HuH-7.5 (cell line): ENCODE measurements around the gene HSPE1.
A peak's percentile ranks its signal among the peaks of the same experiment; 100 is the strongest.
"Not testable (repeated sequence)": the region's sequence is repeated elsewhere in the genome, so short reads cannot be mapped to it uniquely, and the experiment has no call there.

ENCODE experiments used
- DNase-seq: peaks from one replicate; pipeline ENCODE4 v3.0.0; 2011; ENCODE audit warnings: low spot score

Gene HSPE1

DNA sequence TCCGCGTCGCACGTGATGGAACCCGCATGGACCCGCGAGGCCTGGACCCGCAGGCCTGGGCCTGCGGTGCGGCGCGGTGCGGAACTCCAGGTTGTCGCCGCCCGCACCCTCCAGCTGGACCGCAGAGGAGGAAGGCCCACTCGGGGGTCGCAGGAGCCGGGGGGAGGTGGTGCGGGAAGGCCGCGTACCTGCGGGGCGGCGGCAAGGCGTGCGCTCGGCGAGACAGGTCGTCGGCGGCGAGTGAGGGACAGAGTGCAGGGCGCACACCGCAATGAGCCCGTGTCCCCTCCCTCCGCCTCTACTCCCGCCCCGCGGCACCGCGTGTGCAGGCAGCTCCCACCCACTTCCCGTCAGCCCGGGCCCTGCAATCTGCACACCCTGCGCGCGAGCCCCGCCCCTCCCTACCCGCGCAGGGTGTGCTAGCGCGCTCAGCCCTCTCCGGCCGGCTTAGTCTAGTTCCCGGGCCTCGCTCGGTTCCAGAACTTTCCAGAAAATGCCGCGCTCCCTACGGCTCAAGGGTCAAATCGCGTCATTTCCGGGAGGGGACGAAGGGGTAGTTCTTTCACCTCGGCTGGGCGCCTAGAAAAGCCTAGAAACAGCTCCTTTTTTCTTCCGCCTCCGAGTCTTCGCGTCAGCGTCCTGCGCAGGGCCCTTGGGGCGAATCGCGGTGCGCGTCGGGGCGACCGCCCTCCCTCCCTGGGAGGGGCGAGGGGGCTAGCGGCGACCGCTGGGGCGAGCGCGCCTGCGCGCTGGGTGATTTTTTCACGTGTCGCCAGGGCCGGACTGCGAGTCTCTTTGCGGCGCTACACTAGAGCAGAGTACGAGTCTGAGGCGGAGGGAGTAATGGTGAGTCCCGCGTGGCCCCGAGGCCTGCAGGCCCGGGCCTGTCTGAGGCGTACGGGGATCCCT is at the start of gene HSPE1, which contains the start of gene HSPD1:
Gene HSPE1 (plus strand): TSS at position 786 of the 909 bp plus-strand sequence. CDS start 58 bp downstream, at position 844.
Gene HSPD1 (minus strand): TSS at position 247 of the 909 bp plus-strand sequence. CDS start 992 bp downstream, outside the sequence.
- DNase-seq: peak; percentile 81

DNA sequence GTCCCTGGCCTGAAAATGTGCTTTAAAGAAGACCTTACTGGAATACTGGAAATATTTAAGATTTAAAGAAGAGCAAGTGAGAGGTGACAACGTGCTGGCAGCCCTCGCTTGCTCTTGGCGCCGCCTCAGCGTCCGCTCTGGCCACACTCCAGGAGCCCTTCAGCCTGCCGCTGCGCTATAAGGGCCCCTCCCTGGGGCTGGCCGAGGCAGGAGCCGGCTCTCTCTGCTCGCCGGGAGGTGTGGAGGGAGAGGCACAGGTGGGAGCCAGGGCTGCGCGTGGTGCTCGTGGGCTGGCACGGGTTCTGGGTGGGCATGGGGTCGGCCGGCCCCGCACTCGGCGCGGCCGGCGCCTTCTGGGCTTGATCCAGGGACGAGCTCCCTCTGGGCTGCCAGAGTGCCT is 49.7 kb upstream of the HSPE1 start:
- DNase-seq: no peak

DNA sequence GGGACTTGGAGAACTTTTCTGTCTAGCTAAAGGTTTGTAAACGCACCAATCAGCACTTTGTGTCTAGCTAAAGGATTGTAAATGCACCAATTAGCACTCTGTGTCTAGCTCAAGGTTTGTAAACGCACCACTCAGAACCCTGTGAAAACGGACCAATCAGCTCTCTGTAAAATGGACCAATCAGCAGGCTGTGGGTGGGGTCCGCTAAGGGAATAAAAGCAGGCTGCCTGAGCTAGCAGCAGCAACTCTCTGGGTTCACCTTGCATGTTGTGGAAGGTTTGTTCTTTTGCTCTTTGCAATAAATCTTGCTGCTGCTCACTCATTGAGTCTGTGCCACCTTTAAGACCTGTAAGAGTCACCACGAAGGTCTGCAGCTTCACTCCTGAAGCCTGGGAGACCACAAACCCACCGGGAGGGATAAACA is 49.2 kb upstream of the HSPE1 start:
- DNase-seq: not testable (repeated sequence)

DNA sequence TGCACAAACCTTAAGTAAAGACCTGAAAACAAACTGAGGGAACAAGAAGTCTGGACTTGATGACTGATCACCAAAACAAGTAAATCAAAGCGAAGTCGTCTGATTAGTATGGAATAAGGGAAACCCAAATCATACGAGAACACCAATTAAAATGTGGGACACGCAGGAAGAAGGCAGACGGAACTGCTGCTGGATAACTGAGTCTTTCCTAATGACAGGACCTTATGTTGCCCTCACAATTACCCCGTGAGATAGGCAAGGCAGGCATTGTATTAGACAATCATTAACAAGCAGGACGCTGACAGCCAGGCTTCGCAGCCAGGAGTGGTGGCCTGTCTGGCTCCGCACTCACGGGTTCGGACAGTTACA is 47.4 kb upstream of the HSPE1 start:
- no peak for DNase-seq

DNA sequence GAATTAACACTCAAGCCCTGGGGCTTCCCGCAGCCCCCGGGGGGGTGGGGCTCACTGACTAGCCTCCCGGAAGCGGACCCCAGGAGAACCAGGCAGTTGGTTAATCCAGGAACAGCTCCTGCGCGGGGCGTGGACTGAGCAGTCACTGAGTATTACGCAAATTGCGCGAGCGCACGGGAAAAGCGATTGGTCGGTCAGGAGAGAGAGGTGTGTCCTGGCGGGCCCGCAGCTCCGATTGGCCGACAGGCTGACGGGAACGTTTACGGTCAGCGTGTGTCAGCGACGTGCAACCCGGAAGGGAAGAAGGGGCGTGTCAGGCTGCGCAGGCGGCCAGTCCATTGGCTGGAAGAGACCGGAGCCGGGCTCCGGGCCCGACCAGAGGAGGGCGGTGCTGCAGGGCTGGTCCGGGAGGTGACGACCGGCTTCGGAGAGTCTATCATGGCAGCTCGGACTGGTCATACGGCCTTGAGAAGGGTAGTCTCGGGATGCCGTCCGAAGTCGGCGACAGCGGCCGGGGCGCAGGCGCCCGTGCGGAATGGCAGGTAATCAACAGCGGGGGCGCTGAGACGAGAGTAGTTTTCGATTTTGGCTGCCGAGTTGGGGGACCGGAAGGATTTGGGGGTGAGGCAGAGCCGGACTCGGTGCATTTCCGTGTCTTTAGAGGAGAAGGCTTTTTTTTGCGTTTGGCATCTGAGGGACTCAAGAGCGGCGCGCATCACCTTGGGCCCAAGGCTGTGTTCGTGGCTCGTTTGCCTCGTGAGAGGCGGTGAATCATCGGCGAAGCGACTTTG is 46.9 kb upstream of the HSPE1 start, which contains the start of gene COQ10B:
Gene COQ10B (plus strand): TSS at position 430 of the 791 bp plus-strand sequence. CDS start 9 bp downstream, at position 439.
- peak; percentile 85 for DNase-seq

DNA sequence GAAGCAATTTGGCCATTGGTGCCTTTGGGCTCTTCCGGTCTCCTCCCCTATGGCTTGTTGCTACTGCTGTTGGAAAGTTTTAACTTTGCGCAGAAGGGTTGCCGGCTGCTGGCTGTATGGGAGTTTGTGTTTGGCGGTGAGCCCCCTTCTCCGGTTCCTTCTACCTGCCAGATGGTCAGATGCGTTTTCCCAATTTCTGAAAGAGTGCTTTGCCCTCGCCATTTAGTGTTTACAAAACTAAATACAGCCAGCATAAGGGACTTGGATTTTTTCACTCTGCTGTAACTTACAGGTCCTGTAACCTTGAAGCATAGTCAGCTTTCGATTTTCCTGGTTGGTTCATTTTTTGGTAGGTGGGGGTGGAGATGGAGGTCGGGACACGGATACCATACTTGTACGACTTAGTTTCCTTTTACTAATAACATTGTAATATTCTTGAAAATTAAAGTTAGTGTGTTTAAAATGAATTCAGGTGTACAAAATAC is 46.2 kb upstream of the HSPE1 start:
- DNase-seq: peak; percentile 40

DNA sequence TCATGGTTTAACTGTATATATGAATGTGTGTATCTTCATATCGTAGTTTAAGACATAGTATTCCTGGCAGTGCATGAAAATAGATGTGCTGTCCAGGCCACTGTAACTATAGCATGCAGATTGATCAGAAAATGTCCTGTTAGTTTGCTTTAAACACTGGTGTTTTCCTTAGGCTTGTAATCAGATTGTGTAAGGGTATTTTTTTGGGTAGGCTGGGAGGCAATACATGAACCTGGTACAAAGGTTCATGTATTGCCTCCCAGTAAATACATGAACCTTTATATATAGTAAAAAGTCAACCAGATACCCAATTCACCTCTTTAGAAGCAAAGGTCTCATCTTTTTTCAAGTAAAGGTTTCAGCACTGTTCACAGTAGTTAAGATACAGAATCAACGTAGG is 45.3 kb upstream of the HSPE1 start:
- DNase-seq: no peak

DNA sequence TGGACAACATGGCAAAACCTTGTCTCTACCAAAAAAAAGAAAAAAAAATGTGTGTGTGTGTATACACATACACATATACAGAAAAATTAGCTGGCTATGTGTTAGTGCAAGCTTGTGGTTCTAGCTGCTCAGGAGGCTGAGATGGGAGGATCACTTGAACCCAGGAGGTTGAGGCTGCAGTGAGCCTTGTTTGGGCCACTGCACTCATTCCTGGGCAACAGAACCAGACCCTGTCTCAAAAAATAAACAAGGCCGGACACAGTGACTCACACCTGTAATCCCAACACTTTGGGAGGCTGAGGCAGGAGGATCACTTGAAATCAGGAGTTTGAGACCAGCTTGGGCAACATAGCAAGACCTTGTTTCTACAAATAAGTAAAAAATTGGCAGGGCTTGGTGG is 44.8 kb upstream of the HSPE1 start:
- no peak for DNase-seq

DNA sequence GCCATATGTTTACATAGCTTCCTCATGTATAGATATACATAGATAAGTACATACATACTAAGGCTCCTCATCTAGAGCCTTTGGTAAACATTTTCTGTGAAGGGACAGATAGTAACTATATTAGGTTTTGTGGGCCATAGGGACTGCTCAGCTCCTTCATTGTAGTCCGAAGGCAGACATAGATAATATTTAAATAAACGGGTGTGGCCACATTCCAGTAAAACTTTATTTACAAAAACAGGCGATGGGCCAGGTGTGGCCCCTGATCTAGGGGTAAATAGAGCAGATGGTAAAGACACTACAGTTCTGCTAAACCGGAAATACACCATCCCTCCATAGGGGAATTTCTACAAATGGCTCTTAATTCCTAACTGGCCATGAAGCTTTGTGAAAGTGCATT is 39.5 kb upstream of the HSPE1 start:
- no peak for DNase-seq

DNA sequence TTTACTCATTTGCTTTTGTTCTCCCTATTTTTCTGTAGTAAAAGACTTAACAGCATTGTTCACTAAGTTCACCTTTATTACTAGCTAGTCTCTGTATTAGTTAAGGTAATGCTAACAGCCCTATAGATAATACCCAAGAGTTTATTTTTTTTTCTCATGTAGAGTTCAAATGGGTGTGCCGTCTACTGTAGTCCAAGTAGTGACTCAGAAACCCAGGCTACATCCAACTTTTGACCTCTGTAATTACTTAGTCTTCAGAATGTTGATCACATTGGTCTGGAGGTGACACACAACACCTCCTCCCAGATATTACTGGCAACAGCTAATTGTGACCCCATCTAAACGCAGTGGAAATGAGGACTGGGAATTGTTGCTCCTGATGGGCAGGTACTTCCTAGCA is 39.1 kb upstream of the HSPE1 start:
- no peak for DNase-seq

DNA sequence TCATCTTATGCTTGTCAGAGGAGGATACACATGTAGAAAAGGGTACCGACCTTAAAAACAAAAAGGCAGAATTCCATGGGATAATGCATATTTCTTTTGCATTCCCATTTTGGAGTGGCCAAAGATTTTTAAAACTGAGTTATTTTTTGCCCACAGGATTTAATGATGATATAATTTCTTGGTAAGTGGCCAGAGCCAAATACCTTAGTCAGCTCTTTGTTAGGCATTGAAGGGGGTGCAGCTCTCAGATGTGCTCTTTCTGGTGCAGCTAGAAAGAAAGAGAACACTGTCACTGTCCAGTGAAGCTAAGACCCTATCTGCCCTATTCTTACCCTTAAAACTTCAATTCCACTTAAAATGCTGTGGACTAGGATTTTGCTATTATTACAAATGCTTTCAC is 36.0 kb upstream of the HSPE1 start:
- DNase-seq: no peak

DNA sequence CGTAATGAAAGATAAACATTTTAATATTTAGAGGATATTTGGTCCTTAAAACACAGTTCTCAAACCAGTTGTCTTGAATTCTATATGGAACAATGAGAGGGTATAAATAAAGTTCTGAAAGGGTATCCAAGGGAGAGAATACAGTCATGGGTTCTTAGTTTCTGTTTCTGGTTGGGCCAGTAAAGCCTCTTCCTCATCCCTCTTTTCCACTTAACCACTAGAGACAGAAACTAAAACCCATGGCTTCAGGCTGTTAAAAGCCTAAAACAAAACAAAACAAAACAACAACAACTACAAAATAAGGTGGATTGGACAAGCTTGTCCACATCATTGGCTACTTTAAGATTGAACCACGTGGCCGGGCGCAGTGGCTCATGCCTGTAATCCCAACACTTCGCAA is 28.0 kb upstream of the HSPE1 start:
- DNase-seq: no peak

DNA sequence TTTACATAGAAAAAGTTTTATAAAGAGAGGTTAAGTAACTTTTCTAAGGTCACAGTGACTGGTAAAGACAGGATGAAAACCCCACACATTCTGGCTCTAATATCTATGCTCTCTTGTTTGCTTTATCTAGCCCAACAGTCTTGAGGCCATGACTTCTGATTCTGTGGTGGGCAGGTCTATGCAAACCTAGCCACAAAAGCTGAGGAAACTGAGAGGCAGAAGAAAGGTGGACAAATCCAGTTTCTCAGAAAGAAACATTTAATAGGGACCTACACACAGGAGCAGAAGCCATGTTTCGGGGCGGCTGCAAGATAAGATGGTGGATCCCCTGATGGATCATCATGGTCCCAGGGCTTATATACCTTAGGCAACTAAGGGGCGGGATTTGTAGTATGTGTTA is 22.4 kb upstream of the HSPE1 start:
- no peak for DNase-seq

DNA sequence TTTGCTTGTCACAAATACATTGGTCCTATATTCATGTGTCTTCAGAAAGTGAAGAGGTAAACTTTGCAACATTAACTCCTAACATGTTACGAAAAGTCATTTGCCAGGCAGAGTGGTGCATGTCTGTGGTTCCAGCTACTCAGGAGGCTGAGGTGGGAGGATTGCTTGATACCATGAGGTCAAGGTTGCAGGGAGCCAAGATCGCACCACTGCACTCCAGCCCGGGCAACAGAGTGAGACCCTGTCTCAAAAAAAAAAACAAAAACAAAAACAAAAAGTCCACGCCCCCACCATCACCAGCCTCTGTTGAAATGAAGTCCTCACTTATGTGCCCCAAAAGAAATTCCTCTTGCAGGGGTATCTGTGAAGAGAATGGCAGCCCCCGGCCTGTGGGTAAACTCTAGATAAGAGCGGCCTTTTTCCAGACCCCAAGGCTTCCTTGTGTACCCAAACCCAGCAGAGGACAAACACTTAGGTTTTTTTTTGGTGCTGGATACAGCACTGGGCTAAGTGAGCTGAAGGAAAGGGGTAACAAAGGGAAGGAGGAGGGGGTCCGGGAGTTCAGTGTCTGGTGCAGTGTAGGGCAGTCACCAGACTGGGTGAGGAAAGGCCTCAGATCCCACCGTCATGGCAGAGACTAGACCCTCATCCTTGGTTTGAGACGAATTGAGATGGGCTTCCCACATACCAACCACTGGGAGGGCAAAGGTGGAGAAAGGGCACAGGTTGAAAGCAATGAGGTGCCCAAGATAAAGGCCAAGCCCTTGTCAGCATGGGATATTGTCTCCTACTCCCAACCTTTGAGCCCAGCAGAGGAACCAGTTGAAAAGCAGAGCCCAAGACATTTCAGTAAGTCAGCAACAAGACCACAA is 19.8 kb upstream of the HSPE1 start:
- no peak for DNase-seq

DNA sequence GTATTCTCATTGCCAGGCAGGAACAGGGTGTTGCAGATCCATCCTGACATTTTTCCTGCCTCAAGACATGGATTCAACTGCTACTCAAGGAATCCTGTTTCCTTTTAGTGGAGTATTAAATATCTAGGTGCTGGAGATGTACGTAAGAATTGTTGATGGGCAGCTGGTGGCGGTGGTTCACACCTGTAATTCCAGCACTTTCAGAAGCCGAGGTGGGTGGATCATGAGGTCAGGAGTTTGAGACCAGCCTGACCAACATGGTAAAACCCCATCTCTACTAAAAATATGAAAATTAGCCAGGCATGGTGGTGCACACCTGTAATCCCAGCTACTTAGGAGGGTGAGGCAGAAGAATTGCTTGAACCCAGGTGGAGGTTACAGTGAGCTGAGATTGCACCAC is 15.9 kb upstream of the HSPE1 start:
- DNase-seq: not testable (repeated sequence)

DNA sequence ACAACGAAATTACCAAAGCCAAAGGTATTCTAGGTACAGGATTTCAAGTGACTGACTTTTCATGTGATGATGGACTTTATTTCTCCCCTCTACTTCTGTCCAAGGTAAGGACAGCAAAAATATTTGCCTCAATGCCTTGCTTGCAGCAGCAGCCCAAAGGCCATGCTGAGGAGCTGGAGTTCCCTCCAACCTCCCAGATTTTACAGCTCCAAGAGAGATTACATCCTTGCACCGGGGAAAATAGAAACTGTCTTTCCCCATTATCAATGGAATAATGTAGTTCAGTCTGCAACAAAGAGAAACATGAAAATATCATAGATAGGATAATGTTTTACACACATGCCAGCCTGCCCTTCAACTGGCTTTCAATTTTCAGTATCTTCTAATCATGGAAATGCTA is 14.0 kb upstream of the HSPE1 start:
- no peak for DNase-seq

DNA sequence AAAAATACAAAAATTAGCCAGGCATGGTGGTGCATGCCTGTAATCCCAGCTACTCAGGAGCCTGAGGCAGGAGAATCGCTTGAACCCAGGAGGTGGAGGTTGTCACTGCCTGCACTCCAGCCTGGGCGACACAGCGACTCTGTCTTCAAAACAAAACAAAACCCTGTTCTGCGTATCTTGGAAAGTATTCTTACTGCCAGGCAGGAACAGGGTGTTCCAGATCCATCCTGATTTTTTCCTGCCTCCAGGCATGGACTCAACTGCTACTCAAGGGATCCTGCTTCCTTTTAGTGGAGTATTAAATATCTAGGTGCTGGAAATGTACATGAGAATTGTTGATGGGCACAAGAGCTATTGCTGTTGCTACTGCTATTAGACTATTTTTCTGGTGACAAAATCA is 12.8 kb upstream of the HSPE1 start:
- DNase-seq: no peak

DNA sequence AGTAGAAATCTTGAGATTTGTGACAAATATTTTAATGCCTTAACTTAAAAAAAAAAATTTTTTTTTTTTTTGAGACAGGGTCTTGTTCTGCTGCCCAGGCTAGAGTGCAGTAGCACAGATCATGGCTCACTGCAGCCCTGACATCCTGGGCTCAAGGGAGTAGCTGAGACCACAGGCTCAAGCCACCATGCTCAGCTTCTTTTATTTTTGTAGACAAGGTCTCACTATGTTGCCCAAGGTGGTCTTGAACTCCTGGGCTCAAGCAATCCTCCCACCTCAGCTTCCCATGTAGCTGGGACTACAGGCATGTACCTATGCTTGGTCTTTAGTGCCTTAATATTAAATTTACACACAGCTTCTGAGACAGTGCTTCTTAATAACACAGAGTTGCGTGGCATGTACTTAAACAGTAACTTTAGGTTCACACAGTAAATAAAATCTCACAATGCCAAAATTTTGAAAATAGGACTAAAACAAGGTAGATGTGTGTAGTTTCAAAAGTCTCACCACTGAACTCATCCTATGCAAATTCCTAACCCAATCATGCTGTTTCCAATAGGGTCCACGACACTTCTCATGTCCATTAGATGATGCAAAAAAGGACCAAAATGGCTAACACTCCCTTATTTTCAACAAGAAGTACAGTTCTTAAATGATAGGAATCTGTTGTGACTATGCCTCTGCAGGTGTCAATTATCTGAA is 4.6 kb upstream of the HSPE1 start:
- no peak for DNase-seq

DNA sequence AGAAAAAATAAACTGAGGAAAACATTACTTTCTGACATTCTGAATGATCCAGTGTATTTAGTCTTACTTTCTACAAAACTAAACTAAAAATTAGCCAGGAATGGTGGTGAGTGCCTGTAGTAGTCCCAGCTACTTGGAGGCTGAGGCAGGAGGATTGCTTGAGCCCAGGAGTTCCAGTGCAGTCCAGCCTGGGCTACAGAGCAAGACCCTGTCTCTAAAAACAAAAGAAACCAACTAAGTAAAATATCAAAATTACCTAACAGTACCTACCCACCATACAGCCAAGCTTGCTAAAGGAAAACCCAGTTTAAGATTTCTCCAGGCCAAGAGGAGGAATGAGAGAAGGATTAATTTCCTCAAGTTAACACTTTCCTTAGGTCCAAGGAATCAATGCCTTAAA is 3.5 kb upstream of the HSPE1 start:
- no peak for DNase-seq

DNA sequence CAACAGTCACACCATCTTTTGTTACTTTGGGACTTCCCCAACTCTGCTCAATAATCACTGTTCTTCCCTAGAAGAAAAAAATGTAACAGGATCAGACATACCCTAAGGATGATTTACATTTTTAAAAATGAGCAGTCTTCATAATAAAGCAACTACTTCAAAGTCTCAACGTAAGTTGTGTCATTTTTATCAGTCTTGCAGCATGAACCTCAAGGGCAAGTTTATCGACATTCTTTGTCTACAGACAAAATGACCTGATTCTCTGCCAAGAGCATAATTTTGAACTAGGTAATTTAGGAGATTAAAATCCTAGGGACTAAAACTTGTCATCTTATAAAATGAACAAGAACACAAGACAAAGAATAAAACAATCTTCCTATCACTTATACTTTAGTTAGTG is 2.9 kb upstream of the HSPE1 start:
- DNase-seq: no peak
